Neural cell (in vitro differentiated cells): ENCODE results near the gene GAB1. TPM values are rescaled to one million over a fixed set of nuclear protein-coding genes. Genes with fewer than 3 reads are reported as not detected.

Experiments
- H2AFZ ChIP-seq: fragments of 200-600, 300-800 bp; sonication (generic), shearing (Covaris generic); 2 replicates; pipeline ENCODE4 v1.6.0; 2014; ENCODE audit warnings: low read depth, mild to moderate bottlenecking, antibody characterized with exemption, low read length, moderate library complexity
- H3F3A ChIP-seq: fragments of 200-600 bp; shearing (Covaris generic); 2 replicates; pipeline ENCODE4 v1.6.1; 2016; ENCODE audit warnings: mild to moderate bottlenecking, moderate library complexity, mixed read lengths, antibody characterized with exemption, low read length; ENCODE audit not compliant: insufficient read depth, poor library complexity, severe bottlenecking
- H3K27ac ChIP-seq: fragments of 200-600, 300-800 bp; sonication (generic), shearing (Covaris generic); 2 replicates; pipeline ENCODE4 v1.5.1; 2014; ENCODE audit warnings: mild to moderate bottlenecking, low read length, moderate library complexity
- H3K27me3 ChIP-seq: fragments of 300-800, 200-600 bp; sonication (generic), shearing (Covaris generic); 2 replicates; pipeline ENCODE4 v1.6.0; 2014; ENCODE audit warnings: mild to moderate bottlenecking, low read depth, low read length, moderate library complexity; ENCODE audit not compliant: insufficient read depth
- H3K36me3 ChIP-seq: fragments of 300-800, 200-600 bp; sonication (generic), shearing (Covaris generic); 2 replicates; pipeline ENCODE4 v1.5.1; 2014; ENCODE audit warnings: mild to moderate bottlenecking, antibody characterized with exemption, low read length, moderate library complexity; ENCODE audit not compliant: insufficient read depth
- H3K4me2 ChIP-seq: fragments of 300-800, 200-600 bp; sonication (generic), shearing (Covaris generic); 2 replicates; pipeline ENCODE4 v1.6.0; 2014; ENCODE audit warnings: mild to moderate bottlenecking, low read length
- H3K4me3 ChIP-seq: fragments of 300-800, 200-600 bp; sonication (generic), shearing (Covaris generic); 2 replicates; pipeline ENCODE4 v1.5.1; 2014; ENCODE audit warnings: mild to moderate bottlenecking, low read length, moderate library complexity
- H3K79me2 ChIP-seq: fragments of 200-600 bp; shearing (Covaris generic); replicated peaks from 2 replicates; pipeline ENCODE4 v1.6.0; 2014; ENCODE audit warnings: mild to moderate bottlenecking, low read length, moderate library complexity; ENCODE audit not compliant: insufficient read depth
- H3K9ac ChIP-seq: fragments of 300-800, 200-600 bp; sonication (generic), shearing (Covaris generic); 2 replicates; pipeline ENCODE4 v1.6.1; 2016; ENCODE audit warnings: mild to moderate bottlenecking, low read length, mixed read lengths
- H3K9me2 ChIP-seq: fragments of 200-600 bp; shearing (Covaris generic); 2 replicates; pipeline ENCODE4 v1.6.1; 2016; ENCODE audit warnings: mild to moderate bottlenecking, low read length, mixed read lengths; ENCODE audit not compliant: insufficient read depth
- H3K9me3 ChIP-seq: fragments of 200-600, 300-800 bp; sonication (generic), shearing (Covaris generic); 2 replicates; pipeline ENCODE4 v1.6.1; 2016; ENCODE audit warnings: mild to moderate bottlenecking, mixed run types, low read length, moderate library complexity, mixed read lengths
- H4K20me1 ChIP-seq: fragments of 200-600 bp; shearing (Covaris generic); 2 replicates; pipeline ENCODE4 v1.6.1; 2016; ENCODE audit warnings: mild to moderate bottlenecking, mixed run types; ENCODE audit not compliant: insufficient read depth
- EP300 ChIP-seq: fragments of 450-650 bp; conservative IDR thresholded peaks from 2 replicates; pipeline ENCODE4 v1.6.1; 2014; ENCODE audit warnings: antibody characterized with exemption, mild to moderate bottlenecking, moderate library complexity; ENCODE audit not compliant: poor library complexity, severe bottlenecking
- EZH2 ChIP-seq: fragments of 200-600, 300-800 bp; shearing (Covaris generic), sonication (generic); IDR thresholded peaks from 2 replicates; pipeline ENCODE4 v1.6.1; 2014; ENCODE audit warnings: antibody characterized with exemption, low read length, borderline replicate concordance, mild to moderate bottlenecking; ENCODE audit not compliant: insufficient read depth, poor library complexity, severe bottlenecking
- MXI1 ChIP-seq: fragments of 450-650 bp; conservative IDR thresholded peaks from 2 replicates; pipeline ENCODE4 v1.6.1; 2014; ENCODE audit warnings: antibody characterized with exemption, mild to moderate bottlenecking; ENCODE audit not compliant: poor library complexity, severe bottlenecking
- POLR2AphosphoS5 ChIP-seq: IDR thresholded peaks from 2 replicates; pipeline ENCODE4 v1.6.1; 2012
- RAD21 ChIP-seq: fragments of 450-650 bp; conservative IDR thresholded peaks from 2 replicates; pipeline ENCODE4 v1.6.1; 2014; ENCODE audit warnings: antibody characterized with exemption, mild to moderate bottlenecking, moderate library complexity
- REST ChIP-seq: IDR thresholded peaks from 2 replicates; pipeline ENCODE4 v1.6.1; 2012; ENCODE audit warnings: borderline replicate concordance
- SMC3 ChIP-seq: fragments of 450-650 bp; conservative IDR thresholded peaks from 2 replicates; pipeline ENCODE4 v1.6.1; 2014; ENCODE audit warnings: antibody characterized with exemption, mild to moderate bottlenecking, moderate library complexity; ENCODE audit not compliant: poor library complexity
- TAF1 ChIP-seq: IDR thresholded peaks from 2 replicates; pipeline ENCODE4 v1.6.1; 2012; ENCODE audit warnings: low read depth
- polyA plus RNA-seq: library from polyadenylated mRNA; depleted of rRNA; stranded (reverse); fragments of >200 nt; gene quantifications from 2 replicates; pipeline ENCODE4 v1.2.3, GENCODE V29; 2014
- TF ChIP-seq, protein P1 (sequence below): fragments of 450-650 bp; IDR thresholded peaks from 2 replicates; pipeline ENCODE4 v1.5.1; 2014; ENCODE audit warnings: antibody characterized with exemption, mild to moderate bottlenecking, moderate library complexity; ENCODE audit not compliant: poor library complexity, severe bottlenecking

GAB1 gene
- polyA plus RNA-seq, 1 donor from 2014 or later: 2.4 TPM

DNA sequence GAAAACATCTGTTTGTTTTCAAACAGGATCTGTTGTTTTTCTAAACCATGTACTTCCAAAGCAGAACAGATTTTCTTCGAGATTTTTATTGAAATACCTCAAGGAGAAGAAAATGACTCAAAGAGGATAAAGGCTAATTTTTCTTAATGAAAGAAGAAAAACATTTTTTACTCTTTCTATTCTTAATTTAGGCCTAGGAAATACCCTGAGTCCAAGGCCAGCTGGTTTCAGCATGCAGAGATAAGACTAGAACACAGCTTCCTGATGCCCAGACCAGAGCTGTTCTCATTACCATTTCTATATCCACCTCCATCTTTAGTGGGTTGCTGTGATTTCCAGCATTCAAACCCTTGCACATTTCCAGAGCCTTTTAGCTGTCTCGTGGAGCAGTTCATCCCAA lies 18.3 kb downstream of the GAB1 start:
- Histone ChIP-seq H3K79me2 (peaks cover 3% of the 10 kb centered on the region), H3K27me3 (no peaks in the 10 kb centered on the region), H3K36me3 (no peaks in the 10 kb centered on the region), H3K4me3 (no peak overlapping the region), H3K27ac (no peak overlapping the region), H4K20me1 (no peaks in the 10 kb centered on the region), H2AFZ (no peak overlapping the region), H3K4me2 (no peak overlapping the region), H3K9me3 (no peaks in the 10 kb centered on the region), H3K9ac (no peak overlapping the region), H3K9me2 (no peaks in the 10 kb centered on the region), H3F3A (no peaks in the 10 kb centered on the region)
- TF ChIP-seq EZH2: no peak
- no peak for TF ChIP-seq POLR2AphosphoS5
- TF ChIP-seq MXI1: no peak
- no peak for TF ChIP-seq EP300
- no peak for TF ChIP-seq SMC3
- TF ChIP-seq, protein P1, sequence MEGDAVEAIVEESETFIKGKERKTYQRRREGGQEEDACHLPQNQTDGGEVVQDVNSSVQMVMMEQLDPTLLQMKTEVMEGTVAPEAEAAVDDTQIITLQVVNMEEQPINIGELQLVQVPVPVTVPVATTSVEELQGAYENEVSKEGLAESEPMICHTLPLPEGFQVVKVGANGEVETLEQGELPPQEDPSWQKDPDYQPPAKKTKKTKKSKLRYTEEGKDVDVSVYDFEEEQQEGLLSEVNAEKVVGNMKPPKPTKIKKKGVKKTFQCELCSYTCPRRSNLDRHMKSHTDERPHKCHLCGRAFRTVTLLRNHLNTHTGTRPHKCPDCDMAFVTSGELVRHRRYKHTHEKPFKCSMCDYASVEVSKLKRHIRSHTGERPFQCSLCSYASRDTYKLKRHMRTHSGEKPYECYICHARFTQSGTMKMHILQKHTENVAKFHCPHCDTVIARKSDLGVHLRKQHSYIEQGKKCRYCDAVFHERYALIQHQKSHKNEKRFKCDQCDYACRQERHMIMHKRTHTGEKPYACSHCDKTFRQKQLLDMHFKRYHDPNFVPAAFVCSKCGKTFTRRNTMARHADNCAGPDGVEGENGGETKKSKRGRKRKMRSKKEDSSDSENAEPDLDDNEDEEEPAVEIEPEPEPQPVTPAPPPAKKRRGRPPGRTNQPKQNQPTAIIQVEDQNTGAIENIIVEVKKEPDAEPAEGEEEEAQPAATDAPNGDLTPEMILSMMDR: no peak
- TF ChIP-seq TAF1: no peak

DNA sequence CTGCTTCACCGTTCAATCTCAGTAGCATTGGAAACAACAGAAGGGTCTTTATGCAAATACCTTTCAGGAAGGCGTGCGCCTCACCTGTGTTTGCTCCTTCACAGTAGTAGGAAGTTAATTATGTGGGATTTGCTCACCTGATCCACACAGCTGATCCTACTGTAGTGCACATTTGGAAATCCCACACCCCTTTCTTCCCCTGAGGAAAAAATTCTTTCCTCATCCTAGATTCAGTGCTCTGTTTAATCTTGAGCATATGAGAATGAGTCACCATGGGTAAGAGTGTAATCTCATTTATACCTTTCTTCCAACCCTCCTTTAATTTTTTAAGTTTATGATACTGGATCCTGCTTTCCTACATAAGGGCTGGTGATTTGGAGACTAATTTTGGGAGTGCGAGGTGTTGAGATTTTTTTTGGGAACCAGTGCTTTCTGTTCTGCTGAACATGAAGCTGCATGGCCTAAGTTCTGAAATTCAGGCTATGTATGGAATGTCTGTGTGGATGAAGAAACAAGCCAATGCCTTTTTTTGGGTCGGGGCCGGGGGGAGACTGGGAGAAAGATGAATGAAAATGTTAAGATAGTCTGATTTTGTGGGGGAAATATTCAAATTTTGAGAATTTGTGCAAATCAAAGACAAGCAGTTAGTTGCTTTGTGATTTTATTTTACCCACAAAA lies 19.0 kb downstream of the GAB1 start:
- Histone ChIP-seq H3K4me3 (no peak overlapping the region), H3K9me3 (no peaks in the 10 kb centered on the region), H3K27ac (no peak overlapping the region), H3K79me2 (peaks cover 3% of the 10 kb centered on the region), H3K9ac (no peak overlapping the region), H3K4me2 (no peak overlapping the region), H3K36me3 (no peaks in the 10 kb centered on the region), H2AFZ (no peak overlapping the region), H4K20me1 (no peaks in the 10 kb centered on the region), H3K9me2 (no peaks in the 10 kb centered on the region), H3K27me3 (no peaks in the 10 kb centered on the region), H3F3A (no peaks in the 10 kb centered on the region)
- no peak for TF ChIP-seq TAF1
- no peak for TF ChIP-seq RAD21
- no peak for TF ChIP-seq EP300
- TF ChIP-seq SMC3: no peak
- TF ChIP-seq, protein P1: no peak
- TF ChIP-seq POLR2AphosphoS5: no peak
- no peak for TF ChIP-seq MXI1
- no peak for TF ChIP-seq EZH2
- TF ChIP-seq REST: no peak
